Immature natural killer cell (primary cell): Measurements from ENCODE around the gene PPDPF. TPM values are rescaled to one million over a fixed set of nuclear protein-coding genes. Genes with fewer than 3 reads are reported as not detected.

Experiments
- DNase-seq, 3 donors: peaks; one replicate each; pipeline ENCODE4 v3.0.0; 2022; ENCODE audit warnings: mixed read lengths in 1 of 3
- H3K27ac Mint-ChIP-seq, 6 donors: one replicate each; pipeline ENCODE4 v1.8.0; 2020; ENCODE audit warnings: mixed read lengths in 6 of 6, mild to moderate bottlenecking in 5 of 6, inconsistent platforms in 4 of 6, moderate library complexity in 3 of 6
- H3K27me3 Mint-ChIP-seq, 3 donors: one replicate each; pipeline ENCODE4 v1.8.0; 2020 to 2021; ENCODE audit warnings: low read depth in 3 of 3, mild to moderate bottlenecking in 3 of 3, mixed read lengths in 3 of 3, moderate library complexity in 3 of 3, inconsistent platforms in 1 of 3
- H3K36me3 Mint-ChIP-seq, 3 donors: one replicate each; pipeline ENCODE4 v1.8.0; 2020; ENCODE audit warnings: mixed read lengths in 3 of 3, inconsistent platforms in 2 of 3, mild to moderate bottlenecking in 2 of 3
- H3K4me1 Mint-ChIP-seq, 2 donors: one replicate each; pipeline ENCODE4 v1.8.0; 2020; ENCODE audit warnings: inconsistent platforms in 2 of 2, mild to moderate bottlenecking in 2 of 2, mixed read lengths in 2 of 2, moderate library complexity in 1 of 2
- H3K4me3 Mint-ChIP-seq, 5 donors: one replicate each; pipeline ENCODE4 v1.8.0; 2020; ENCODE audit warnings: mild to moderate bottlenecking in 5 of 5, mixed read lengths in 5 of 5, inconsistent platforms in 3 of 5, moderate library complexity in 3 of 5
- H3K9me3 Mint-ChIP-seq, 6 donors: one replicate each; pipeline ENCODE4 v1.8.0; 2020; ENCODE audit warnings: mild to moderate bottlenecking in 6 of 6, mixed read lengths in 6 of 6, inconsistent platforms in 4 of 6, moderate library complexity in 3 of 6
- polyA plus RNA-seq, 3 donors: library from polyadenylated mRNA; unstranded; fragments of 300-500 nt; fragmentation: Illumina TruSeq; gene quantifications; one replicate each; pipeline ENCODE4 v1.2.3, GENCODE V29; 2021

The PPDPF gene
- polyA plus RNA-seq, 3 donors from 2014 or later, result 14.9 to 84.3 (median 41.9) TPM

- Mint-ChIP-seq H3K9me3 (peaks cover 0 to 5% (median 0%) of the 10 kb centered on the region in 6 donors), H3K27ac (no peak overlapping the region), H3K4me1 (peaks cover 0 to 2% of the 10 kb centered on the region in 2 donors), H3K27me3 (peaks cover 4 to 10% (median 8%) of the 10 kb centered on the region in 3 donors), H3K4me3 (no peak overlapping the region), H3K36me3 (peaks cover 0 to 3% (median 3%) of the 10 kb centered on the region in 3 donors)
- DNase-seq, result no peak
Measured at GRCh38 chr20:63500151-63500901, 20.2 kb upstream of the PPDPF start.

- Mint-ChIP-seq H3K36me3 (peaks cover 0 to 3% (median 3%) of the 10 kb centered on the region in 3 donors), H3K27ac (no peak overlapping the region), H3K27me3 (peaks cover 6 to 8% (median 7%) of the 10 kb centered on the region in 3 donors), H3K4me1 (peaks cover 0 to 1% of the 10 kb centered on the region in 2 donors), H3K9me3 (peaks cover 0 to 5% (median 0%) of the 10 kb centered on the region in 6 donors), H3K4me3 (peak overlapping the region in 3 of 5 donors; percentile 33 to 73 (median 58))
- DNase-seq, result no peak
Measured at GRCh38 chr20:63500902-63501817, 19.4 kb upstream of the PPDPF start.

- no peak overlapping the region for H3K27ac Mint-ChIP-seq
- DNase-seq, result no peak
- H3K4me3 Mint-ChIP-seq, result no peak overlapping the region
- peaks cover 2 to 7% (median 4%) of the 10 kb centered on the region in 3 donors for H3K27me3 Mint-ChIP-seq
- peaks cover 0 to 5% (median 0%) of the 10 kb centered on the region in 6 donors for H3K9me3 Mint-ChIP-seq
- H3K4me1 Mint-ChIP-seq, result no peaks in the 10 kb centered on the region
- peaks cover 0 to 3% (median 3%) of the 10 kb centered on the region in 3 donors for H3K36me3 Mint-ChIP-seq
Measured at GRCh38 chr20:63501818-63502670, 18.5 kb upstream of the PPDPF start.

- Mint-ChIP-seq H3K27ac (no peak overlapping the region), H3K4me1 (no peaks in the 10 kb centered on the region), H3K27me3 (peaks cover 2 to 4% (median 3%) of the 10 kb centered on the region in 3 donors), H3K9me3 (peaks cover 0 to 5% (median 0%) of the 10 kb centered on the region in 6 donors), H3K36me3 (peaks cover 0 to 3% (median 3%) of the 10 kb centered on the region in 3 donors), H3K4me3 (no peak overlapping the region)
- no peak for DNase-seq
Measured at GRCh38 chr20:63502671-63503172, 17.8 kb upstream of the PPDPF start.

- Mint-ChIP-seq H3K9me3 (peaks cover 0 to 5% (median 0%) of the 10 kb centered on the region in 6 donors), H3K27ac (no peak overlapping the region), H3K36me3 (peaks cover 0 to 3% (median 3%) of the 10 kb centered on the region in 3 donors), H3K4me1 (no peaks in the 10 kb centered on the region), H3K4me3 (no peak overlapping the region), H3K27me3 (peaks cover 2 to 5% (median 3%) of the 10 kb centered on the region in 3 donors)
- no peak for DNase-seq
Measured at GRCh38 chr20:63503524-63503923, 17.0 kb upstream of the PPDPF start.

- Mint-ChIP-seq H3K27me3 (peaks cover 2 to 9% (median 6%) of the 10 kb centered on the region in 3 donors), H3K4me3 (no peak overlapping the region), H3K4me1 (no peaks in the 10 kb centered on the region), H3K9me3 (peaks cover 0 to 5% (median 0%) of the 10 kb centered on the region in 6 donors), H3K27ac (no peak overlapping the region), H3K36me3 (peaks cover 0 to 3% (median 3%) of the 10 kb centered on the region in 3 donors)
- DNase-seq, result no peak
Measured at GRCh38 chr20:63504642-63505041, 15.9 kb upstream of the PPDPF start.

- H3K4me3 Mint-ChIP-seq, result no peak overlapping the region
- no peak overlapping the region for H3K27ac Mint-ChIP-seq
- H3K27me3 Mint-ChIP-seq, result peaks cover 2 to 9% (median 6%) of the 10 kb centered on the region in 3 donors
- no peaks in the 10 kb centered on the region for H3K4me1 Mint-ChIP-seq
- DNase-seq, result no peak
- H3K36me3 Mint-ChIP-seq, result peaks cover 0 to 3% (median 3%) of the 10 kb centered on the region in 3 donors
- peaks cover 0 to 5% (median 0%) of the 10 kb centered on the region in 6 donors for H3K9me3 Mint-ChIP-seq
Measured at GRCh38 chr20:63505281-63505680, 15.3 kb upstream of the PPDPF start.

GRCh38 chr20:63505723-63506122, 14.8 kb upstream of the PPDPF start:
- Mint-ChIP-seq H3K27ac (no peak overlapping the region), H3K36me3 (peaks cover 0 to 3% (median 3%) of the 10 kb centered on the region in 3 donors), H3K4me1 (no peaks in the 10 kb centered on the region), H3K4me3 (no peak overlapping the region), H3K9me3 (peaks cover 0 to 5% (median 0%) of the 10 kb centered on the region in 6 donors), H3K27me3 (peaks cover 4 to 10% (median 6%) of the 10 kb centered on the region in 3 donors)
- DNase-seq, result no peak

- H3K27ac Mint-ChIP-seq, result no peak overlapping the region
- H3K27me3 Mint-ChIP-seq, result peaks cover 2 to 13% (median 6%) of the 10 kb centered on the region in 3 donors
- H3K9me3 Mint-ChIP-seq, result peaks cover 0 to 5% (median 0%) of the 10 kb centered on the region in 6 donors
- no peak overlapping the region for H3K4me3 Mint-ChIP-seq
- DNase-seq, result no peak
- peaks cover 0 to 3% (median 3%) of the 10 kb centered on the region in 3 donors for H3K36me3 Mint-ChIP-seq
- H3K4me1 Mint-ChIP-seq, result no peaks in the 10 kb centered on the region
Measured at GRCh38 chr20:63507083-63507743, 13.4 kb upstream of the PPDPF start.

GRCh38 chr20:63508072-63508768, 12.3 kb upstream of the PPDPF start:
- no peak for DNase-seq
- Mint-ChIP-seq H3K4me3 (no peak overlapping the region), H3K4me1 (no peaks in the 10 kb centered on the region), H3K27ac (no peak overlapping the region), H3K9me3 (peaks cover 0 to 6% (median 0%) of the 10 kb centered on the region in 6 donors), H3K27me3 (peaks cover 2 to 19% (median 8%) of the 10 kb centered on the region in 3 donors), H3K36me3 (peaks cover 0 to 3% (median 3%) of the 10 kb centered on the region in 3 donors)

- DNase-seq, result no peak
- peaks cover 6 to 21% (median 11%) of the 10 kb centered on the region in 3 donors for H3K27me3 Mint-ChIP-seq
- H3K4me3 Mint-ChIP-seq, result no peak overlapping the region
- peaks cover 0 to 9% (median 0%) of the 10 kb centered on the region in 6 donors for H3K9me3 Mint-ChIP-seq
- H3K4me1 Mint-ChIP-seq, result no peaks in the 10 kb centered on the region
- H3K36me3 Mint-ChIP-seq, result peaks cover 0 to 3% (median 1%) of the 10 kb centered on the region in 3 donors
- no peak overlapping the region for H3K27ac Mint-ChIP-seq
Measured at GRCh38 chr20:63509088-63509564, 11.4 kb upstream of the PPDPF start.

- no peak overlapping the region for H3K27ac Mint-ChIP-seq
- H3K9me3 Mint-ChIP-seq, result peaks cover 0 to 4% (median 0%) of the 10 kb centered on the region in 6 donors
- no peak overlapping the region for H3K4me3 Mint-ChIP-seq
- peaks cover 7 to 19% (median 9%) of the 10 kb centered on the region in 3 donors for H3K27me3 Mint-ChIP-seq
- H3K36me3 Mint-ChIP-seq, result no peaks in the 10 kb centered on the region
- H3K4me1 Mint-ChIP-seq, result peaks cover 2 to 5% of the 10 kb centered on the region in 2 donors
- DNase-seq, result no peak
Measured at GRCh38 chr20:63513207-63513606, 7.4 kb upstream of the PPDPF start.
